ENCODE results near the gene MARK1. TPM values are rescaled to one million over a fixed set of nuclear protein-coding genes. Genes with fewer than 3 reads are reported as not detected.

The MARK1 gene
- total RNA-seq, 1 donor, result 0.72 TPM

GRCh38 chr1:220552672-220553260 lies 24.8 kb downstream of the MARK1 start:
- H3K4me2 ChIP-seq (ENCODE audit: insufficient read depth, low read length), result no peak overlapping the region
- no peak for TF ChIP-seq CTCF (IDR thresholded peaks at IDR 0.05; ENCODE audit: extremely low read depth, low read depth, low read length)
- no peak overlapping the region for H3K4me3 ChIP-seq (ENCODE audit: insufficient read depth, low read length)

GRCh38 chr1:220556641-220557040 lies 28.7 kb downstream of the MARK1 start:
- no peaks in the 10 kb centered on the region for H4K20me1 ChIP-seq (ENCODE audit: insufficient read depth, low read length)
- no peaks in the 10 kb centered on the region for H3K4me1 ChIP-seq (ENCODE audit: insufficient read depth, low read length)
- TF ChIP-seq CTCF (IDR thresholded peaks at IDR 0.05; ENCODE audit: extremely low read depth, low read depth, low read length), result no peak
- H3K9me3 ChIP-seq (ENCODE audit: low read depth, low read length), result no peaks in the 10 kb centered on the region
- H3K79me2 ChIP-seq (ENCODE audit: insufficient read depth, low read length), result no peaks in the 10 kb centered on the region
- H3K4me3 ChIP-seq (ENCODE audit: insufficient read depth, low read length), result no peak overlapping the region
- peak; percentile 65 for DNase-seq (ENCODE audit: insufficient read length, low spot score, missing footprints)
- no peak overlapping the region for H3K4me2 ChIP-seq (ENCODE audit: insufficient read depth, low read length)
- no peak overlapping the region for H3K27ac ChIP-seq (ENCODE audit: low read depth, low read length)
- no peaks in the 10 kb centered on the region for H3K36me3 ChIP-seq (ENCODE audit: insufficient read depth, low read length)
- no peaks in the 10 kb centered on the region for H3K27me3 ChIP-seq (ENCODE audit: insufficient read depth, low read length)
- H2AFZ ChIP-seq (ENCODE audit: low read length), result no peak overlapping the region

More at GRCh38 chr1:220552672-220553260, 24.8 kb downstream of the MARK1 start:
- Histone ChIP-seq H3K36me3 (ENCODE audit: insufficient read depth, low read length) (no peaks in the 10 kb centered on the region), H3K79me2 (ENCODE audit: insufficient read depth, low read length) (no peaks in the 10 kb centered on the region), H3K27ac (ENCODE audit: low read depth, low read length) (no peak overlapping the region), H4K20me1 (ENCODE audit: insufficient read depth, low read length) (no peaks in the 10 kb centered on the region), H3K9me3 (ENCODE audit: low read depth, low read length) (no peaks in the 10 kb centered on the region), H3K27me3 (ENCODE audit: insufficient read depth, low read length) (no peaks in the 10 kb centered on the region), H3K4me1 (ENCODE audit: insufficient read depth, low read length) (no peaks in the 10 kb centered on the region), H2AFZ (ENCODE audit: low read length) (no peak overlapping the region)
- no peak for DNase-seq (ENCODE audit: insufficient read length, low spot score, missing footprints)

DNA sequence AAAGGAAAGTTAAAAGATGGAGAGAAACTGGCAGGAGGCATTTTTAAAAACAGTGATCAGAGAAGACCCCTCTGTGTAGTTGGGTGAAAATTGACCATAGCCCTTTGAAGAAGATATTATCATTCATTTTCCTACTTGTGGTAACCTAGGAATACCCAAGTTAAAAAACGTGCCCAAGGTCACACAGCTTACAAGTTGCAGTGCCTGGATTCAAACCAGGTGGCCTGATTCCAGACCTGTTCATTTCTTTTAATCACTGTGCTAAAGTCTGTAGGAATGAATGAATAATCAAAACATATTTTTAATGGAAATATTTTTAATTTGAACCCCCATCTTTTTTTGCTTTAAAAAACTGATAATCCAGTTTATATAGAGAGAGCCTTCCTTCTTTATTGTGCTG lies 35.6 kb downstream of the MARK1 start:
- no peaks in the 10 kb centered on the region for H3K27me3 ChIP-seq (ENCODE audit: insufficient read depth, low read length)
- no peak for DNase-seq (ENCODE audit: insufficient read length, low spot score, missing footprints)
- H3K36me3 ChIP-seq (ENCODE audit: insufficient read depth, low read length), result no peaks in the 10 kb centered on the region
- H3K27ac ChIP-seq (ENCODE audit: low read depth, low read length), result no peak overlapping the region
- H3K79me2 ChIP-seq (ENCODE audit: insufficient read depth, low read length), result no peaks in the 10 kb centered on the region
- no peak overlapping the region for H3K4me3 ChIP-seq (ENCODE audit: insufficient read depth, low read length)
- H4K20me1 ChIP-seq (ENCODE audit: insufficient read depth, low read length), result no peaks in the 10 kb centered on the region
- H3K9me3 ChIP-seq (ENCODE audit: low read depth, low read length), result no peaks in the 10 kb centered on the region
- TF ChIP-seq CTCF (IDR thresholded peaks at IDR 0.05; ENCODE audit: extremely low read depth, low read depth, low read length), result no peak
- no peaks in the 10 kb centered on the region for H3K4me1 ChIP-seq (ENCODE audit: insufficient read depth, low read length)
- no peak overlapping the region for H3K4me2 ChIP-seq (ENCODE audit: insufficient read depth, low read length)
- no peak overlapping the region for H2AFZ ChIP-seq (ENCODE audit: low read length)

- TF ChIP-seq CTCF (IDR thresholded peaks at IDR 0.05; ENCODE audit: extremely low read depth, low read depth, low read length), result no peak
- H3K79me2 ChIP-seq (ENCODE audit: insufficient read depth, low read length), result no peaks in the 10 kb centered on the region
- H3K27ac ChIP-seq (ENCODE audit: low read depth, low read length), result no peak overlapping the region
- H2AFZ ChIP-seq (ENCODE audit: low read length), result no peak overlapping the region
- DNase-seq (ENCODE audit: insufficient read length, low spot score, missing footprints), result no peak
- no peaks in the 10 kb centered on the region for H3K27me3 ChIP-seq (ENCODE audit: insufficient read depth, low read length)
- no peaks in the 10 kb centered on the region for H4K20me1 ChIP-seq (ENCODE audit: insufficient read depth, low read length)
- no peak overlapping the region for H3K4me3 ChIP-seq (ENCODE audit: insufficient read depth, low read length)
- no peak overlapping the region for H3K4me2 ChIP-seq (ENCODE audit: insufficient read depth, low read length)
- no peaks in the 10 kb centered on the region for H3K4me1 ChIP-seq (ENCODE audit: insufficient read depth, low read length)
- H3K9me3 ChIP-seq (ENCODE audit: low read depth, low read length), result no peaks in the 10 kb centered on the region
- H3K36me3 ChIP-seq (ENCODE audit: insufficient read depth, low read length), result no peaks in the 10 kb centered on the region
These were observed 36.3 kb downstream of the MARK1 start for GRCh38 chr1:220564216-220564615.

Data from osteoblast (primary cell).